ENCODE data around the gene SEC24C.

Gene SEC24C

DNA sequence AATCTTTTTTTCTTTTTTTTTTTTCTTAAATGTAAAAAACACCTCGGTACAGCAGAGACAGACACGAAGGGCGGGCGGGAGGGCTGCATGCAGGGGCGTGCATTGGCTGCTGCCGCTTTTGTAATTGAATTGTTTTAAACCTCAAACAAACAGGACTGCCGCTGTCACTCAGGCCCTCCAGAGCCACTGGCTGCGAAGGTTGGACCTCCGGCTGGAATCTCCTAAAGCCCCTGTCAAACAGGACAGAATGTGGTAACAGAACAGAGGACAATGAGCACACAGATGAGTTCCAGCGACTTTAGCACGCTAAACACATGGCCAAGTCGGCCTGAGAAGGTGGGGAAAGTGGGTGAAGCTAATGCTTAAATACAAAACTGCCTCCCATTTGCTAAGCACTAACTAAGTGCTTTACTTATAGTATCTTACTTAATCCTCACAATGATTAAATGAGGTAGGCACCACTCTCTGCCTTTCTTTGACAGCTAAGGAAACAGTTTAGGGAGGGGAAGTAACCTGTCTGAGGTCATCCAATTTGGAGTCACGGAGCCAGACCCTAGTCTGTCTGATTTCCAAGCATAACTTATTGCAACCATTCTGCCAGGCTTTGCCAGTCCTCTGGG lies 70.2 kb downstream of the SEC24C start:
- DNase-seq, result no peak

- no peak for DNase-seq
These were observed 70.9 kb downstream of the SEC24C start for GRCh38 chr10:73814896-73815718.

GRCh38 chr10:73815719-73816030 lies 71.5 kb downstream of the SEC24C start:
- DNase-seq, result no peak

DNA sequence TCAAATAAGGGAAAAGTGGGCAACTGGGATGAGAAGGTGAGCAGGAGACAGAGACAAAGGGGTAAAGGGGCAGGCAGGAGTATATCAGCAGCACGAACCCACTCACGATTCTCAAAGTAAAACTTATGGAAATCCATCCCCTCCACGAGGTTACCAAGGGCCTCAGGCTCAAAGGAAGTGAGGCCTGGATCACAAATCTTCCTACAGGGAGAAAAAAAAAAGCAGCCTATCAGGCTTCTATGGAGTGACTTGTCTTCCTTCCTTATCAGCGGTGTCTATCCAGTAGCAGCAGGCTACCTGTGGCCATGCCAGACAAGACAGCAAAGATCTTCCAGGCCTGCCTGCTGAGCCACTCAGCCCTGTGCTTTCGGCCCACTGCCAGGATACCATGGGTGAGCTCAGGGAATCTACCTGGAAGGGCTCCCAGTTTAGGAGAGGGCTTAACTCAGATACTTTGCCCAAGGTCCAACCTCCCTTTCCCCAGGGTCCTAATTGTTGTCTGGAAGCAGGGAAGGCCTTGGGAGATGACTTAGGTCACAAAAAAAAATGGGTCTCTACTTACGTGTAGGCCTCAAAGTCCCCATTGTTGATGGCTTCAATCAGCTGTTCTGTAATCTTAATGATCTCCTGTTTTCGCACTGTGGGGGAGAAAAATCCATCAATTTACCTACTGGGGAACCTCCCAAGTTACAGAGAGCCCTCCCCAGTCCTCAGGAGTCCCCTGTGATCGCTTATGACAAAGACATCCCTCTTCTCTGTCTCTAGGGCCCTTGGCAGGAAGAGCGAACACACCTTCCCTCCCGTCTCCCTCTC lies 73.0 kb downstream of the SEC24C start:
- DNase-seq, result no peak

GRCh38 chr10:73817826-73818225 lies 73.7 kb downstream of the SEC24C start:
- DNase-seq, result no peak

DNA sequence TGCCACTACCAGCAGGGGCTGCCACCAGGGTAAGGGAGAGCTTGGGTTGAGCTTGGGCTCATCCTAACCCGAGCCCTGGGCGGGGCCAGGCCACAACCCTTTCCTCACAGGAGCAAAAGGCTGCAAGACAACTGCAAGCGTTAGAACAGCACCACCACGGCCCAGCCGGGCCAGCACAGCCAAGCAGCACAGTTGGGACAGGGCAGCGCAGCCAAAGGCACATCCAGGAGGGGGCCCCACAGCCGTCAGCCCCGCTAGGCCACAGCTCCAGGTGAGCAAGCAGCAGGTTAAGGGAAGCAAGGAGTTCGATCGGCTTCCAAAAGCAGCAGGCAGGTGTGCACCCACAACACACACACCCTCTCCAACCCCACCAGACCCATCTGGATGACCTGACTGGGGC lies 74.2 kb downstream of the SEC24C start:
- DNase-seq, result no peak

- no peak for DNase-seq
These were observed 74.9 kb downstream of the SEC24C start for GRCh38 chr10:73819081-73819480.

DNA sequence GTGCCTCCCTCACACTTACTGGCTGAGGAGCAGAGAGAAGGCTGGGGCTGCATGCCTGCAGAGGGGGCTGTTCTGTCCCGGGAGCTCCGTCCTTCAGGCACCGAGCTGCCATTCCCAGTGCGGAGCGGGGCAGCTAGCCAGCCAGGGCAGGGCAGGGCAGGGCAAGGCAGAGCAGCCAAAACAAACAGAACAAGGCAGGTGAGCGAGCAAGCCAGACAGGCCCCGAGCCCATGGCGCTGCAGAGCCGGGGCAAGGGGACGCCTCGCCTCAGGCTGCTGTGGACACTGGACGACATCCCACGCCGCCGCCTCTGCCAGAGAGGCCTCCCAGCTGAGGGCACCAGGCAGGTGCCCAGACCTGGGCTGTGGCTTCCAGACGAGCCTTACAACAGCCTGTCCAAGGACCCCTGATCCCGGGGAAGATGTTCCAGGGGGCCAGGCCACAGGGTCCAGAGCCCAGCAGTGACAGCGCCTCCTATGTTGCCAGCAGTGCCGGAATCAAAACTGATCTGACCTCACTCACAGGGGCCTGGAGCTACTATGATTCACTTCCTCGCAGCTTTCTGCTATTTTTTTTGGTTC lies 75.4 kb downstream of the SEC24C start:
- no peak for DNase-seq
